Upper lobe of left lung (tissue), 4 donors: ENCODE data around the gene SMURF2.
"Not testable (repeated sequence)": the region's sequence is repeated elsewhere in the genome, so short reads cannot be mapped to it uniquely, and the experiment has no call there.

Experiments
- CTCF ChIP-seq, 6 experiments: fragments of 450-650 bp in 4 of 6; fragments of 200-600 bp in 2 of 6; sonication (generic) in 2 of 6; IDR thresholded peaks; one replicate each; pipeline ENCODE4 v1.5.1; 2016 to 2019; ENCODE audit warnings: antibody characterized with exemption in 6 of 6
- EP300 ChIP-seq, 4 donors: sonication (generic); formaldehyde crosslinking; IDR thresholded peaks; one replicate each; pipeline ENCODE4 v1.5.1; 2017; ENCODE audit warnings: antibody characterized with exemption in 4 of 4, control low read depth in 2 of 4
- POLR2A ChIP-seq, 4 donors: fragments of 450-650 bp; IDR thresholded peaks; one replicate each; pipeline ENCODE4 v1.5.1; 2016 to 2017; ENCODE audit warnings: antibody characterized with exemption in 4 of 4, mild to moderate bottlenecking in 2 of 4
- POLR2AphosphoS5 ChIP-seq, 2 donors: sonication (generic); formaldehyde crosslinking; IDR thresholded peaks; one replicate each; pipeline ENCODE4 v1.5.1; 2017; ENCODE audit warnings: antibody characterized with exemption in 2 of 2

GRCh38 chr17:64667807-64668721 lies 6.0 kb upstream of the SMURF2 start:
- not testable (repeated sequence) for TF ChIP-seq CTCF, POLR2A, EP300, POLR2AphosphoS5 (IDR thresholded peaks at IDR 0.05)
